Activated naive CD8-positive, alpha-beta T cell treated with anti-CD3 and anti-CD28 coated beads, Interleukin-2, amount 50 U/mL, for 24 hours (primary cell): ENCODE measurements around the gene FRAT2.

Experiments
- ATAC-seq: fragments of 150-1000 bp; cut with Tn5 transposase; one replicate; pipeline ENCODE4 v1.10.0; 2021
- DNase-seq: peaks from one replicate; pipeline ENCODE4 v3.0.0; 2021
- H3K27ac Mint-ChIP-seq: one replicate; pipeline ENCODE4 v1.8.0; 2021; ENCODE audit warnings: mild to moderate bottlenecking, mixed read lengths
- H3K27me3 Mint-ChIP-seq: one replicate; pipeline ENCODE4 v1.8.0; 2021; ENCODE audit warnings: mixed read lengths
- H3K36me3 Mint-ChIP-seq: one replicate; pipeline ENCODE4 v1.8.0; 2021; ENCODE audit warnings: low read depth, mixed read lengths
- H3K4me1 Mint-ChIP-seq: one replicate; pipeline ENCODE4 v1.8.0; 2021; ENCODE audit warnings: mixed read lengths
- H3K4me3 Mint-ChIP-seq: one replicate; pipeline ENCODE4 v1.8.0; 2021; ENCODE audit warnings: mild to moderate bottlenecking, moderate library complexity, mixed read lengths
- H3K9me3 Mint-ChIP-seq: one replicate; pipeline ENCODE4 v1.8.0; 2021; ENCODE audit warnings: mixed read lengths

The FRAT2 gene

GRCh38 chr10:97321804-97322190 is 12.7 kb downstream of the FRAT2 start:
- no peak for DNase-seq
- Mint-ChIP-seq H3K9me3 (no peaks in the 10 kb centered on the region), H3K27me3 (no peaks in the 10 kb centered on the region), H3K4me3 (peak overlapping the region; percentile 80), H3K27ac (no peak overlapping the region), H3K36me3 (no peaks in the 10 kb centered on the region), H3K4me1 (peaks cover 32% of the 10 kb centered on the region)
- no peak for ATAC-seq

- Mint-ChIP-seq H3K4me3 (peak overlapping the region; percentile 80), H3K9me3 (no peaks in the 10 kb centered on the region), H3K27me3 (no peaks in the 10 kb centered on the region), H3K36me3 (no peaks in the 10 kb centered on the region), H3K4me1 (peaks cover 32% of the 10 kb centered on the region), H3K27ac (no peak overlapping the region)
- peak; percentile 26 for DNase-seq
- no peak for ATAC-seq
These were observed 13.3 kb downstream of the FRAT2 start for GRCh38 chr10:97321032-97321803.

- ATAC-seq (peak; percentile 10), DNase-seq (peak; percentile 31)
- H3K36me3 Mint-ChIP-seq = no peaks in the 10 kb centered on the region
- H3K27me3 Mint-ChIP-seq = no peaks in the 10 kb centered on the region
- no peaks in the 10 kb centered on the region for H3K9me3 Mint-ChIP-seq
- H3K27ac Mint-ChIP-seq = peak overlapping the region; percentile 84
- peaks cover 32% of the 10 kb centered on the region for H3K4me1 Mint-ChIP-seq
- peak overlapping the region; percentile 80 for H3K4me3 Mint-ChIP-seq
These were observed 14.0 kb downstream of the FRAT2 start for GRCh38 chr10:97320480-97321031.

- H3K36me3 Mint-ChIP-seq = no peaks in the 10 kb centered on the region
- H3K27ac Mint-ChIP-seq = peak overlapping the region; percentile 84
- peak; percentile 72 for DNase-seq
- H3K4me3 Mint-ChIP-seq = peak overlapping the region; percentile 80
- no peaks in the 10 kb centered on the region for H3K27me3 Mint-ChIP-seq
- ATAC-seq = peak; percentile 77
- H3K4me1 Mint-ChIP-seq = peaks cover 32% of the 10 kb centered on the region
- H3K9me3 Mint-ChIP-seq = no peaks in the 10 kb centered on the region
These were observed 14.7 kb downstream of the FRAT2 start for GRCh38 chr10:97319671-97320479.

- DNase-seq (peak; percentile 91), ATAC-seq (peak; percentile 66)
- Mint-ChIP-seq H3K36me3 (no peaks in the 10 kb centered on the region), H3K4me3 (peak within 1 kb of the TSS; percentile 84), H3K4me1 (peaks cover 32% of the 10 kb centered on the region), H3K27me3 (no peaks in the 10 kb centered on the region), H3K9me3 (no peaks in the 10 kb centered on the region), H3K27ac (peak within 1 kb of the TSS; percentile 92)
These were observed 15.5 kb downstream of the FRAT2 start, which contains the start of gene FRAT1 for GRCh38 chr10:97318772-97319651. FRAT1 (plus strand) TSS chr10:97319271; CDS start chr10:97319454, 183 bp downstream.

- Mint-ChIP-seq H3K4me3 (no peak overlapping the region), H3K27ac (no peak overlapping the region), H3K36me3 (no peaks in the 10 kb centered on the region), H3K9me3 (no peaks in the 10 kb centered on the region), H3K4me1 (peaks cover 11% of the 10 kb centered on the region), H3K27me3 (no peaks in the 10 kb centered on the region)
- DNase-seq (no peak), ATAC-seq (no peak)
These were observed 19.9 kb downstream of the FRAT2 start for GRCh38 chr10:97314671-97315070.

- Mint-ChIP-seq H3K9me3 (no peaks in the 10 kb centered on the region), H3K4me3 (no peak overlapping the region), H3K27me3 (no peaks in the 10 kb centered on the region), H3K4me1 (peaks cover 4% of the 10 kb centered on the region), H3K27ac (no peak overlapping the region), H3K36me3 (no peaks in the 10 kb centered on the region)
- DNase-seq = no peak
- no peak for ATAC-seq
These were observed 21.6 kb downstream of the FRAT2 start for GRCh38 chr10:97312897-97313296.

GRCh38 chr10:97311111-97311626 is 23.4 kb downstream of the FRAT2 start:
- H3K27ac Mint-ChIP-seq = no peak overlapping the region

GRCh38 chr10:97307866-97308780 is 26.4 kb downstream of the FRAT2 start:
- H3K4me3 Mint-ChIP-seq = no peak overlapping the region
- H3K27me3 Mint-ChIP-seq = no peaks in the 10 kb centered on the region
- no peaks in the 10 kb centered on the region for H3K9me3 Mint-ChIP-seq
- H3K27ac Mint-ChIP-seq = no peak overlapping the region
- DNase-seq (no peak), ATAC-seq (no peak)
- no peaks in the 10 kb centered on the region for H3K4me1 Mint-ChIP-seq
- H3K36me3 Mint-ChIP-seq = no peaks in the 10 kb centered on the region

More at GRCh38 chr10:97311111-97311626, 23.4 kb downstream of the FRAT2 start:
- H3K9me3 Mint-ChIP-seq = no peaks in the 10 kb centered on the region
- DNase-seq (no peak), ATAC-seq (no peak)
- no peaks in the 10 kb centered on the region for H3K36me3 Mint-ChIP-seq
- H3K4me3 Mint-ChIP-seq = no peak overlapping the region
- H3K27me3 Mint-ChIP-seq = no peaks in the 10 kb centered on the region
- no peaks in the 10 kb centered on the region for H3K4me1 Mint-ChIP-seq

GRCh38 chr10:97307441-97307840 is 27.1 kb downstream of the FRAT2 start:
- Mint-ChIP-seq H3K4me1 (no peaks in the 10 kb centered on the region), H3K4me3 (no peak overlapping the region), H3K27ac (no peak overlapping the region), H3K9me3 (no peaks in the 10 kb centered on the region), H3K27me3 (no peaks in the 10 kb centered on the region), H3K36me3 (no peaks in the 10 kb centered on the region)
- no peak for ATAC-seq
- DNase-seq = no peak

- ATAC-seq = no peak
- no peaks in the 10 kb centered on the region for H3K27me3 Mint-ChIP-seq
These were observed 32.3 kb downstream of the FRAT2 start for GRCh38 chr10:97302088-97302791.

GRCh38 chr10:97300980-97301379 is 33.5 kb downstream of the FRAT2 start:
- ATAC-seq (no peak), DNase-seq (no peak)
- H3K4me3 Mint-ChIP-seq = no peak overlapping the region
- H3K9me3 Mint-ChIP-seq = no peaks in the 10 kb centered on the region
- H3K4me1 Mint-ChIP-seq = no peaks in the 10 kb centered on the region
- no peaks in the 10 kb centered on the region for H3K36me3 Mint-ChIP-seq
- H3K27ac Mint-ChIP-seq = no peak overlapping the region
- no peaks in the 10 kb centered on the region for H3K27me3 Mint-ChIP-seq

More at GRCh38 chr10:97302088-97302791, 32.3 kb downstream of the FRAT2 start:
- Mint-ChIP-seq H3K27ac (no peak overlapping the region), H3K4me3 (no peak overlapping the region), H3K36me3 (no peaks in the 10 kb centered on the region), H3K9me3 (no peaks in the 10 kb centered on the region), H3K4me1 (no peaks in the 10 kb centered on the region)
- DNase-seq = no peak

- no peaks in the 10 kb centered on the region for H3K4me1 Mint-ChIP-seq
- no peak for DNase-seq
- no peak overlapping the region for H3K4me3 Mint-ChIP-seq
- ATAC-seq = no peak
- H3K27ac Mint-ChIP-seq = no peak overlapping the region
- H3K27me3 Mint-ChIP-seq = no peaks in the 10 kb centered on the region
- H3K9me3 Mint-ChIP-seq = no peaks in the 10 kb centered on the region
- H3K36me3 Mint-ChIP-seq = no peaks in the 10 kb centered on the region
These were observed 36.3 kb downstream of the FRAT2 start for GRCh38 chr10:97298223-97298571.
